Panc1 (cell line): ENCODE data around the gene C12orf75.

Source experiments
- CTCF ChIP-seq: fragments of 450-650 bp; IDR thresholded peaks from 2 replicates; pipeline ENCODE4 v1.5.1; 2017; ENCODE audit warnings: mild to moderate bottlenecking
- TCF7L2 ChIP-seq: IDR thresholded peaks from 2 replicates; pipeline ENCODE4 v1.6.1; 2011; ENCODE audit warnings: mild to moderate bottlenecking, low read depth, low read length, inconsistent platforms

GRCh38 chr12:105318651-105319483, 11.6 kb upstream of the C12orf75 start:
- no peak for TF ChIP-seq CTCF
- TF ChIP-seq TCF7L2 = no peak
